Trophoblast cell (in vitro differentiated cells and primary cell): Measurements from ENCODE around the gene MYPOP.

Experiments
- DNase-seq, 2 donors: peaks; one replicate each; pipeline ENCODE4 v3.0.0-alpha.2; 2016
- H2AFZ ChIP-seq: 2 replicates; pipeline ENCODE4 v1.6.1; 2013; ENCODE audit warnings: low read length, moderate library complexity, mild to moderate bottlenecking; ENCODE audit not compliant: insufficient read depth, poor library complexity
- H2AK5ac ChIP-seq: 2 replicates; pipeline ENCODE4 v1.6.1; 2013; ENCODE audit warnings: mild to moderate bottlenecking, low read length
- H2BK120ac ChIP-seq: 2 replicates; pipeline ENCODE4 v1.6.1; 2013; ENCODE audit warnings: low read length, mild to moderate bottlenecking, moderate library complexity; ENCODE audit not compliant: insufficient read depth, poor library complexity
- H2BK12ac ChIP-seq: 2 replicates; pipeline ENCODE4 v1.6.1; 2013; ENCODE audit warnings: mild to moderate bottlenecking, low read length, moderate library complexity
- H2BK5ac ChIP-seq: 2 replicates; pipeline ENCODE4 v1.6.1; 2013; ENCODE audit warnings: low read length, low read depth, moderate library complexity, mild to moderate bottlenecking; ENCODE audit not compliant: poor library complexity
- H3K14ac ChIP-seq: 2 replicates; pipeline ENCODE4 v1.6.1; 2013; ENCODE audit warnings: mild to moderate bottlenecking, low read length
- H3K18ac ChIP-seq: 2 replicates; pipeline ENCODE4 v1.6.1; 2013; ENCODE audit warnings: mild to moderate bottlenecking, low read length
- H3K23ac ChIP-seq: 2 replicates; pipeline ENCODE4 v1.6.1; 2013; ENCODE audit warnings: low read length
- H3K27ac ChIP-seq: 2 replicates; pipeline ENCODE4 v1.5.1; 2013; ENCODE audit warnings: low read depth, mild to moderate bottlenecking, inconsistent platforms, low read length, moderate library complexity
- H3K27me3 ChIP-seq: 2 replicates; pipeline ENCODE4 v1.6.1; 2013; ENCODE audit warnings: inconsistent platforms, mild to moderate bottlenecking, low read length, moderate library complexity; ENCODE audit not compliant: insufficient read depth
- H3K36me3 ChIP-seq, 2 experiments: 1 replicate in 1 of 2; 2 replicates in 1 of 2; pipeline ENCODE4 v1.6.1; 2013; ENCODE audit warnings: low read length in 2 of 2, mild to moderate bottlenecking in 2 of 2, moderate library complexity in 1 of 2; ENCODE audit not compliant: insufficient read depth in 2 of 2, control insufficient read depth in 1 of 2
- H3K4ac ChIP-seq: 2 replicates; pipeline ENCODE4 v1.6.1; 2013; ENCODE audit warnings: low read depth, mild to moderate bottlenecking, low read length, moderate library complexity
- H3K4me1 ChIP-seq, 2 experiments: 1 replicate in 1 of 2; 2 replicates in 1 of 2; pipeline ENCODE4 v1.6.1; 2013; ENCODE audit warnings: low read length in 2 of 2, mild to moderate bottlenecking in 2 of 2, moderate library complexity in 1 of 2; ENCODE audit not compliant: insufficient read depth in 2 of 2, control insufficient read depth in 1 of 2
- H3K4me2 ChIP-seq: 2 replicates; pipeline ENCODE4 v1.6.1; 2013; ENCODE audit warnings: inconsistent platforms, mild to moderate bottlenecking, low read length, moderate library complexity
- H3K4me3 ChIP-seq: 2 replicates; pipeline ENCODE4 v1.5.1; 2013; ENCODE audit warnings: mild to moderate bottlenecking, low read depth, low read length, inconsistent platforms
- H3K79me1 ChIP-seq: one replicate; pipeline ENCODE4 v1.6.1; 2013; ENCODE audit warnings: low read length
- H3K79me2 ChIP-seq: 2 replicates; pipeline ENCODE4 v1.6.1; 2013; ENCODE audit warnings: low read length, mild to moderate bottlenecking; ENCODE audit not compliant: control insufficient read depth, insufficient read depth, poor library complexity
- H3K9ac ChIP-seq: 2 replicates; pipeline ENCODE4 v1.6.1; 2013; ENCODE audit warnings: mild to moderate bottlenecking, low read length
- H3K9me3 ChIP-seq: 2 replicates; pipeline ENCODE4 v1.6.1; 2013; ENCODE audit warnings: low read depth, mild to moderate bottlenecking, control low read depth, inconsistent platforms, low read length; ENCODE audit not compliant: insufficient read depth
- H4K12ac ChIP-seq: 2 replicates; pipeline ENCODE4 v1.6.1; 2013; ENCODE audit warnings: low read depth, mild to moderate bottlenecking, low read length, moderate library complexity
- H4K8ac ChIP-seq: 2 replicates; pipeline ENCODE4 v1.6.1; 2013; ENCODE audit warnings: low read depth, mild to moderate bottlenecking, low read length, moderate library complexity
- H4K91ac ChIP-seq: one replicate; pipeline ENCODE4 v1.6.1; 2013; ENCODE audit warnings: low read depth, mild to moderate bottlenecking, low read length, moderate library complexity
- WGBS: extraction: QIAGEN DNeasy Blood & Tissue Kit; methylation state at CpG from one replicate; pipeline ENCODE4 v1.1.7; 2013; ENCODE audit warnings: missing lambda C conversion rate; ENCODE audit not compliant: insufficient read length, insufficient coverage; ENCODE audit errors: extremely low coverage; 5-methylcytosine and 5-hydroxymethylcytosine counted together

MYPOP gene

DNA sequence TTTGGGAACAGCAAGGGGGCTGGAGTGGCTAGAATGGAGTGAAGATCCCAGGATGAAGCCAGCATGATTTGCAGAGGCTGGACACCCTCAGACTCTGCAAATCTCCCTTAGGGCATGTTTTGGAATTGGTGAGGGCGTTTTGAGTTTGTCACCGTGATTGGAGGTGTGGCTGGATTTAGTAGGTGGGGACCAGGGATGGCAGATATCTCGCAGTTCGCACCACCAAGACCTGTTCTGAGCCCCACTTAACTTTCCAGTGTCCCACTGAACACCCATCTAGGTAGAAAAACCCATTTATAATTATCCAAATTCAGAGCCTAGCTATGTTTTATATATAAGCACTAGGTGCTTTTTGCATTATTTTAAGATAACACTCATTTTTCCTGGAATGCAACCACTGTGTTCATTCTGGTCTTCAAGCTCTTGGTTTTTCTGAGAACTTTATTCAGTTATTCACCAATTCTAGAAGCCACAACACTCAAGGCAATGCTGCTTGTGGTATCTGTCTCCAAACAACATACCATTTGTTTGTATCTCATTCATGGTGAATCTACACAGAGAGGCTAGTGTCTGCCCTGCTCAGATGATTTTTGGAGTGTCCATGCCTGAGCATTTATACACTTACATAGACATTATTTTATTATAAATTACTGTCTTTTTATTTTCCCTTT is 15.1 kb upstream of the MYPOP start:
- Histone ChIP-seq H3K18ac (no peak overlapping the region), H2BK5ac (no peak overlapping the region), H3K9me3 (no peaks in the 10 kb centered on the region), H3K9ac (no peak overlapping the region), H3K79me1 (no peaks in the 10 kb centered on the region), H4K91ac (no peak overlapping the region), H3K27me3 (no peaks in the 10 kb centered on the region), H3K4me3 (no peak overlapping the region), H3K79me2 (no peaks in the 10 kb centered on the region), H3K14ac (no peak overlapping the region), H3K4me1 (no peaks in the 10 kb centered on the region), H2BK12ac (no peak overlapping the region), H2AFZ (no peak overlapping the region), H4K8ac (no peak overlapping the region), H2AK5ac (no peak overlapping the region), H4K12ac (no peak overlapping the region), H3K4ac (no peak overlapping the region), H3K23ac (no peak overlapping the region), H2BK120ac (no peak overlapping the region), H3K27ac (no peak overlapping the region), H3K4me2 (no peak overlapping the region), H3K36me3 (no peaks in the 10 kb centered on the region)
- WGBS, result no CpG with 5 or more reads among the region's 4 CpGs
- peak in 1 of 2 donors; percentile 51 for DNase-seq

DNA sequence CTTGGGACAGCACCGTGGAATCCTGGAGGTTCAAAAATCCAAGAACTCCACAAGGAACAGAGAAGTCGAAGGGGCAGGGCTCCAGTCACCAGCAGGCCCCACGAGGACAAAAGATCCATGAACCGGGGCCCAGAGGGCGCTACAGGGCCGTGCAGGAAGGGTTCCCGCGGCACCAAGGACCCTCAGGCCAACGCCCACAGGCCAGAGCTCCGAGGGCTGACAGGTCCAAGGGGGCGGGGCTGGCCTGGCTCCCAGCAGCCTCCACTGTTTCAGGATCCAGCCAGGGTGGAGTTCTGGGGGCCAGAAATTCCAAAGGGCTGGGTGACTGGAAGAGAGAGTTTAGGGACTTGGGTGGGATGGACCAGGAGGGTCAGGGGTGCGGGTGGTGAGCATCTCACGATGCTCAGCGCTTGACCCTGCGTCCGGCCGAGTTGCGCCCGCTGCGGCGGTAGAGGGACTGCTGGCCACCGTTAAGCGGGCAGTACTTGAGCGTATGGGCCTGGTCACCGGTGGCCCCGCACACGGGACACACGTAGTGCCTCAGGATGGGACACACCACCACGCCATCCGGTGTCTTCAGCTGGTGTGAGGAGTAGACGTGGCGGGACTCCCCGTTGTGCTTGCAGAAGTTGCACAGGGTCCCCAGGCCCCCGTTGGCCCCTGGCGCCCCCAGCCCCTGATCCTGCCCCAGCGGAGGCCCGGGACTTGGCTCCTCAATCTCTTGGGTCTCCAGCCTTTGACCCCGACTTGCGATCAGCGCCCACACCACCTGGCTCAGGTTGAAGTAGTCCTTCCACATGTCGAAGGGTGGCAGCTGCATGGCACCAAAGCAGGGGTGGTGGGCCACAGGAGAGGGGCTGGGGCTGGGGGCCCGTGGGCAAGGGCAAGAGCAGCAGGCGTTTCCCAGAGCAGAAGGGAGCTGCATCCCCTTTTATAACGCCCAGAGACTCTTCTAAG is 11.7 kb upstream of the MYPOP start, which contains the start of gene NANOS2:
NANOS2 (minus strand) TSS at position 905 of the 957 bp plus-strand sequence; CDS start at position 820, 85 bp downstream.
- H3K36me3 ChIP-seq, result no peaks in the 10 kb centered on the region
- no peak within 1 kb of the TSS for H3K4ac ChIP-seq
- H2BK12ac ChIP-seq, result no peak within 1 kb of the TSS
- no peak within 1 kb of the TSS for H3K27ac ChIP-seq
- H3K9me3 ChIP-seq, result no peaks in the 10 kb centered on the region
- no peaks in the 10 kb centered on the region for H3K79me2 ChIP-seq
- H2BK120ac ChIP-seq, result no peak within 1 kb of the TSS
- no peak within 1 kb of the TSS for H3K4me3 ChIP-seq
- no peak within 1 kb of the TSS for H3K18ac ChIP-seq
- H4K91ac ChIP-seq, result no peak within 1 kb of the TSS
- H3K27me3 ChIP-seq, result no peaks in the 10 kb centered on the region
- WGBS, result no CpG with 5 or more reads among the region's 44 CpGs
- no peak within 1 kb of the TSS for H3K4me2 ChIP-seq
- no peak within 1 kb of the TSS for H2BK5ac ChIP-seq
- no peak within 1 kb of the TSS for H2AK5ac ChIP-seq
- H4K8ac ChIP-seq, result no peak within 1 kb of the TSS
- no peaks in the 10 kb centered on the region for H3K79me1 ChIP-seq
- H3K23ac ChIP-seq, result no peak within 1 kb of the TSS
- peak; percentile 27 to 63 for DNase-seq
- H3K4me1 ChIP-seq, result no peaks in the 10 kb centered on the region
- H3K9ac ChIP-seq, result no peak within 1 kb of the TSS
- H2AFZ ChIP-seq, result no peak within 1 kb of the TSS
- no peak within 1 kb of the TSS for H4K12ac ChIP-seq
- H3K14ac ChIP-seq, result no peak within 1 kb of the TSS

DNA sequence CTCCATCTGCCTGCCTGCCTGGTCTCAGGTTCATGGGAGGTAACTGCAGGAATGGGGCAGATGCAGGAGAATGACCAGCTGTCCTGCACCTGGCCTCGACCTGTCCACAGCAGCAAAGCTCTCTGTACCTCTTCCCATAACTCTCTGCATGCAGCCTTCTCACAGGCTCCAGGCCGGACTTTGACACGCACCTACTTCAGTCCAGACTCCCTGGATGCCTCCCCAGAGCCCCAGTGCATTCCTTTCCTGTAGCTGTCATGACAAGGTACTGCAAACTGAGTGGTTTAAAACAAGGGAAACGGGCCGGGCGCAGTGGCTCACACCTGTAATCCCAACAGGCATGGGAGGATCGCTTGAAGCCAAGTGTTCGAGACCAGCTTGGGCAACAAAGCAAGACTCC is 8.9 kb upstream of the MYPOP start:
- Histone ChIP-seq H4K8ac (no peak overlapping the region), H4K12ac (no peak overlapping the region), H3K27me3 (no peaks in the 10 kb centered on the region), H3K9ac (no peak overlapping the region), H3K4ac (no peak overlapping the region), H3K9me3 (no peaks in the 10 kb centered on the region), H4K91ac (no peak overlapping the region), H3K36me3 (no peaks in the 10 kb centered on the region), H3K27ac (no peak overlapping the region), H3K23ac (no peak overlapping the region), H3K79me2 (no peaks in the 10 kb centered on the region), H3K4me2 (no peak overlapping the region), H2BK5ac (no peak overlapping the region), H3K4me1 (no peaks in the 10 kb centered on the region), H3K14ac (no peak overlapping the region), H3K18ac (no peak overlapping the region), H2BK120ac (no peak overlapping the region), H3K4me3 (no peak overlapping the region), H2BK12ac (no peak overlapping the region), H2AFZ (no peak overlapping the region), H3K79me1 (no peaks in the 10 kb centered on the region), H2AK5ac (no peak overlapping the region)
- no CpG with 5 or more reads among the region's 8 CpGs for WGBS
- no peak for DNase-seq

DNA sequence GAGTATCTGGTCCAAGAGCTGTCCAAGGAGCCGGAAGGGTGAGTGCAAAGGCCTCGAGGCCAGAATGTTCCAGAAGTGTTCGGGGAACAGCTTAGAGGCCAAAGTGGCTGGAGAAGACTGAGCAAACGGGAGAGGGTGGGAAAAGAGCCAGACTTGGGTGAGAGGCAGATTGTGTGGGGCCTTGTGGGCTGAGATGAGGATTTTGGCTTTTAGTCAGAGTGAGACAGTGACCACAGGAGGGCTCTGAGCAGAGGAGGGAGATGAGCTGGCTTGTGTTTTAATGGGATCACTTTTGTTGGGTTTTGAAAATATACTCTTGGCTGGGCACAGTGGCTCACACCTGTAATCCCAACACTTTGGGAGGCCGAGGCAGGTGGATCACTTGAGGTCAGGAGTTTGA is 6.5 kb upstream of the MYPOP start:
- Histone ChIP-seq H3K9me3 (no peaks in the 10 kb centered on the region), H3K9ac (no peak overlapping the region), H4K12ac (no peak overlapping the region), H3K27me3 (no peaks in the 10 kb centered on the region), H2AK5ac (no peak overlapping the region), H3K4ac (no peak overlapping the region), H3K27ac (no peak overlapping the region), H3K23ac (no peak overlapping the region), H3K4me1 (no peaks in the 10 kb centered on the region), H2BK12ac (no peak overlapping the region), H3K14ac (no peak overlapping the region), H3K79me2 (no peaks in the 10 kb centered on the region), H2BK120ac (no peak overlapping the region), H2AFZ (no peak overlapping the region), H3K18ac (no peak overlapping the region), H3K79me1 (no peaks in the 10 kb centered on the region), H4K8ac (no peak overlapping the region), H2BK5ac (no peak overlapping the region), H3K4me2 (no peak overlapping the region), H3K36me3 (no peaks in the 10 kb centered on the region), H4K91ac (no peak overlapping the region), H3K4me3 (no peak overlapping the region)
- WGBS, result no CpG with 5 or more reads among the region's 5 CpGs
- DNase-seq, result no peak
